DLD1 (cell line): ENCODE data around the gene NSMCE3.

Experiments
- in situ Hi-C: cut with HindIII; loops from 2 replicates; pipeline ENCODE4 v1.10.0; 2017; ENCODE audit warnings: low sequenced_read_pairs

NSMCE3 gene

DNA sequence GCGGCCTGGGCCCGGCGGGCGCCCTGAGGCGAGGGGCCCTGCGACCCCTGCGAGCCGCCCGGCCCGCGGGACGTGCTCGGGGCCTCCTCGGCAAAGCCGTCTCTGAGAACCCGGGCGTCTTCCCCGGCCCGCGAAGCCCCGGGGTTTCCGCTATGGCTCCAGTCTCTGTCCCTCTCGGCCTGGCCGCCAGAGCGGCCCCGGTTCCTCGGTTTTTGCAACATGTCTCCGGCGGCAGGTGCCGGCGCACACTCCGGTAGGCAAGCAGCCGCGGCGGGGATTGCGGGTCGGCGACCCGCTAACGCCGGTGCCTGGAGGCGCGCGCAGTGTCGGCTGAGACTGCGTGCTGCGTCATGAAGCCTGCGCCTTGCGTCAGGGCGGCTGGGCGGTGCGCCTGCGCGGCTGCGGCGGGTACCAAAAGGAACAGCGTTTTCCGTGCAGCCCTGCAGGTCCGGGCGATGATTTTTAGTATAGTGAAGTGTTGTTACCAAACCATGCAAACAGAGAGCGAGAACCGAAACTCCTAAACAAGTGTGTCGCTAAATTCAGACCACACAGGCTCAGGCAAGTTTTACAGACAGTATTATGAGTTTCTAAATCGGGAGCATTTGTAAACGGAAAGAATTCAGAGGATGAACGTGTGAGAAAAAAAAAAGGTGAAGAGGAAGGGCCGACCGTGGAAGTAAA is at the start of gene NSMCE3:
TSS of gene NSMCE3 (minus strand) at position 338 of the 684 bp plus-strand sequence. CDS start at position 221, 117 bp downstream.
- in situ Hi-C loops = no loop called here

DNA sequence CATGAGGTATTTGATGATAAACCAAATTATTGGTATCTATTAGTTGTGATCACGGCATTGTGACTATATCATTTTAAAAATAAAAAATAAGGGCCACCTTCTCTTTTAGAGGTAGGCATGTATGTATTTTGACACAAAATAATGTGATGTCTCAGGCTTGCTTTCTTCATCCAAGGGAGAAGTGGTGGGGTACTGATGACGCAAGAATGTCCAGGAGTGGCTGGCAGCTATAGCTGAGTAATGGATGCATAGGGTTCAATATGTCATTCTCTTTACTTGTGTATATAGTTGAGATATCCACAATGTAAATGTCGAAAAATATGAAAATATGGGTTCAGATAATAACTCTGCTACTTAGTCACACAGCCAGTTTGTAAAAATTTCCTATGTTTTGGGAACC is 46.8 kb upstream of the NSMCE3 start:
- in situ Hi-C loops = no loop called here

DNA sequence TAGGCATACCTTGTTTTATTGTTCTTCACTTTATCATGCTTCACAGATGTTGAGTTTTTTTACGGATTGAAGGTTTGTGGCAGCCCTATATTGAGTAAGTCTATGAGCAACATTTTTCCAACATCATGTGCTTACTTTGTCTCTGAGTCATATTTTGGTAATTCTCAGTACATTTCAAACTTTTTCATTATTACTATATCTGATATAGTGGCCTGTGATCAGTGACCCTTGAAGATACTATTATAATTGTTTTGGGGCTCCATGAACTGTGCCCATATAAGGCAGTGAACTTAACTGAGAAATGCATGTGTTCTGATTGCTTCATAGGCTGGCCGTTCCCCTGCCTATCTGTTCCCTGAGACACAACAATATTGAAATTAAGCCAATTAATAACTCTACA is 42.8 kb upstream of the NSMCE3 start:
- in situ Hi-C loops = no loop called here

- in situ Hi-C loops = no loop called here
Measured at GRCh38 chr15:29311696-29312095, 42.1 kb upstream of the NSMCE3 start.

DNA sequence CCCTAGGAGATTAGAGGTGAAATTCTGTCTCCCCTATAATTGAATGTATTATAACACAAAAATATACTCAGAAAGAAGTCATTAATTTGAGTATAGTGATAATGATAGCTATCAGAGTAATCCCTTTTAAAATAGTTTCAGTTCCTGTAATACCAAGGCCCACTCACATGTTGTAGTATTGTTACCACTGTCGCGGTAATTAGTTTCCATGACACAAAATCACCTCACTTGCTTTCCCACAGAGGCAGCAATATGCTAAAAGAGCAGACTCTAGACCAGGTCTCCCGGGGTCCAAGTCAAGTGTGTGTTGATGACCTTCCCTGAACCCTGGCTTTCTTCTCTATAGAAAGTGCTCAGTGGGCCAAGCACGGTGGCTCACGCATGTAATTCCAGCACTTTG is 39.5 kb upstream of the NSMCE3 start:
- in situ Hi-C loops = no loop called here

DNA sequence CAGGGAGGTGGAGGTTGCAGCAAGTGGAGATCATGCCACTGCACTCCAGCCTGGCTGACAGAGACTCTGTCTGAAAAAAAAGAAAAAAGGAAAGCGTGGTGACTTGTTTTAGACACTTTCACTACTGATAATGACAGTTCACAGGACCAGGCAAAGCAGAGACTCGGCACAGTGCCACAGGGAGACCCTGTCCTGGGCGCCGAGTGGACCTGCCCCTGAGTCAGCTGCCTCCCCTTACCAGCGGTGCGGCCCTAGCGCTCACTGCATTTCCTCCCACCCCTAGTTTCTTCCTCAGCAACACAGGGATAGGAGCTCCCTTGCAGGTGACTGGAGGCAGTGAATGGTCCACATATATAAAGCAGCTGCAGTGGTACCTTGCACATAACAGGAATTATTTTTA is 38.7 kb upstream of the NSMCE3 start:
- in situ Hi-C loops = no loop called here

DNA sequence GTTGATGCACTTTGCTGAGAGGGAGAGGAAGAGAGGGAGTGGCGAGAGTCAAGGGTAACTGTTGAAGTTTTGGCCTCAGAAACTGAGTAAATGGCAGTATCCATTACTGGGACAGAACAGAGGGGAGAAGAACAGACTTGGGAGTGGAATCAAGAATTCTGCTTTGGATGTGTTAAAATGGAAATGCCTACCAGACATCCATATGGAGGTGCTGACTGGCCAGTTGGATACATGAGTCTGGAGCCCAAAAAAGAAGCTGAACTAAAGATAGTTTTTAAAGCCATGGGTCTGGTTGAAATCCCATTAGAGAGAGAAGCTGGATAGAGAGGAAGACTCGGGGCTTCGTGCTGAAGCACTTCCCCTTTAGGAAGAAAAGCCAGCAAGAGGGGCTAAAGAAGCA is 35.9 kb upstream of the NSMCE3 start:
- in situ Hi-C loops = no loop called here

GRCh38 chr15:29302871-29303270 is 33.2 kb upstream of the NSMCE3 start:
- in situ Hi-C loops = no loop called here

GRCh38 chr15:29299784-29300183 is 30.2 kb upstream of the NSMCE3 start:
- in situ Hi-C loops = no loop called here

DNA sequence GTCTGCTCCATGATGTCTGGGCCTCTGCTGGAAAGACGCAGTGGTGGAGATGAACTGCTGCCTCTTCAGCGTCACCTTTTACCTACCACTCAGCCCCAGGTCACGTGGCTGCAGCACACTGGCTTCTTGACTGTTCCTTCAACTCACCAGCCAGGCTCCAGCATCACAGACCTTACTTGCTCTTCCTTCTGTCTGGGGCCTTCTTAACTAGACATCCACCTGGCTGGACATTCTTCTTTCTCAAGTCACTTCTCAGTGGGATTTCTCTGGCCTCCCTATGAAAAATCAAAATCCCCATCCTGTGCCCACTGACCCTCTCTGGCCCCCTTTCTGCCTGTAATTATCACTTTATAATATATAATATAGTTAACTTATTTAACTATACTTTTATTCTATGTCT is 29.7 kb upstream of the NSMCE3 start:
- in situ Hi-C loops = no loop called here

- in situ Hi-C loops = no loop called here
Measured at GRCh38 chr15:29294732-29295325, 25.2 kb upstream of the NSMCE3 start.

GRCh38 chr15:29291067-29291845 is 21.6 kb upstream of the NSMCE3 start:
- in situ Hi-C loops = no loop called here

DNA sequence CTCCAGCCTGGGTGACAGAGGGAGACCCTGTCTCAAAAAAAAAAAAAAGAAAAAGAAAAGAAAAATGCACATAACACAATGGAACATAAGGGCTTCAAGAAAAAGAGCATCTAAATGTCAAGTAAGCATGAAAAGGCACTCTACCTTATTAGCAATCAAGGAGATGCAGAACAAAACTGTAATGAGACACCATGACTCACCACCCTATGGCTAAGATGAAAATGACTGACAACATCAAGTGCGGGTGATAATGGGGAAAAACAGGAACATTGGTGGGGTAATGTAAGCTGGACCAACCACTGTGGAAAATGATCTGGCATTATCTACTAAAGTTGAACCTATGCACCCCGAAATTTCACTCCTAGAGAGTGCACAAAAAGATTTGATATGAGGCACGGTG is 19.6 kb upstream of the NSMCE3 start:
- in situ Hi-C loops = no loop called here

DNA sequence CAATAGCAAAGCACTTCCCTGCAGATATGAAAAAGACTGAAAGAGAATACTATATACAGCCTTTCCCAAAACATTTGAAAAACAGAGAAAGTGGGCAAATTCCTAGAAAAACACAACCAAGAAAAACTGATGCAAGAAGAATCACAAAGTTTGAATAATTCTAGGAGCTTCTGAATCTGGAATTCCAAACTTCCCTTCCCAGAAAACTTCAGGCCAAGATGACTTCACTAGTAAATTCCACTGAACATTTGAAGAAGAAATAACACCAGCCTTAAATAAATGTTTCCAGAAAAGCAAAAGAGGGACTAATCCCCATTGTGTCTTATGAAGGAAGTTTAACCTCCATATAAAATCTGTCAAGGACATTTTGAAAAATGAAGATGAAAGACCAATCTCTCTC is 15.8 kb upstream of the NSMCE3 start:
- in situ Hi-C loops = no loop called here

DNA sequence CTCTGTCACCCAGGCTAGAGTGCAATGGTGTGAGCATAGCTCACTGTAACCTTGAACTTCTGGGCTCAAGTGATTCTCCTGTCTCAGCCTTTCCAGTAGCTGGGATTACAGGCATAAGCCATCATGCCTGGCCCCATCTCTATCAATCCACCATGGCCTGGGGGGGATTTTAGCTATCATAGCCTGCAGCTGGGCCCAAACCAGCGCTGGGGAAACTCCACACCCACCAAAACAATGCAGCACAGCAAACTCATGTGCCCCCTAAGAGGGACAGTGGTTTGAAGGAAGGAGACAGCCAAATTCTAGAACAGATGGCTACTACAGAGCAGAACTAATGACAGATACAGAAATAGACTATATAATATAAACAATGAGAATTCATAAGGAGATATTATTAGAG is 13.8 kb upstream of the NSMCE3 start:
- in situ Hi-C loops = no loop called here

DNA sequence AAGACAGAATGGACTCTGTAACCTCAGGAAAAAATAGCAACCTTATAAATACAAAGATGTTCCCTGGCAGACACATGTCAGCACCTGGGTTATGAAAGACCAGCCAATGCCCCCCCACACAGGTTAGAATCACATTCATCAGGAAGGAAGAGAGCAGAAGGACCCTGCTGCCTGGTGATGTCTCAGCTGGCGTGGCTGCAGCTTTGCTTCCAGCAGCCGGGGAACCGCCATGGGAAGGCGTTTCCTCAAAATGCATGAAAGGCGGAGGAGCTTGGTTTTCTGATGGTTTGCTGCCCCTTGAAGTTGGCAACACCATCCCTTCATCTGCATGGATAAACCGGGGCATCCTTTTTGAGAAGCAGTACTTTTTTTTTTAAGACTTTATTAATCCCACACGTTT is 10.9 kb upstream of the NSMCE3 start:
- in situ Hi-C loops = no loop called here

- in situ Hi-C loops = no loop called here
Measured at GRCh38 chr15:29278436-29279105, 8.9 kb upstream of the NSMCE3 start.

DNA sequence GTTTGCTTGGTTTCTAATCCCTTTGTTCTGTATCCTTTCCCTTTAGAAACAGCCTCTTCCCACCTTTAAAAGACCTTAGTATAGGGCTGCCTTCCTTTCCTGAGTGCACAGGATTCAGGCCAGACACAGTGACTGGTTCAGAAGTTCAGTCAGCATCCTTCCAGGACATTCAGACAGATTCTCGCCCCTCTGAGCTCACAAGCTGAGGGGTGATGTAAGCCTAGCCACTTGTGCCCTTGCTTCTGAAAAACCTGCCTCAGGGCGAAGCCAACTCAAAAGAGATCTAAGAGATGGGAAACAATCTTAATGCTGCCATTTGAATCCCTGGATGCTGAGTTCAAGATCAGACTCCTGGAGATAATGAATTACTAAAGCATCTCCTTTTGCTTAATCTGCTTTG is 6.7 kb upstream of the NSMCE3 start:
- in situ Hi-C loops = no loop called here

GRCh38 chr15:29275855-29276254 is 6.2 kb upstream of the NSMCE3 start:
- in situ Hi-C loops = no loop called here

- in situ Hi-C loops = no loop called here
Measured at GRCh38 chr15:29274946-29275345, 5.3 kb upstream of the NSMCE3 start.

DNA sequence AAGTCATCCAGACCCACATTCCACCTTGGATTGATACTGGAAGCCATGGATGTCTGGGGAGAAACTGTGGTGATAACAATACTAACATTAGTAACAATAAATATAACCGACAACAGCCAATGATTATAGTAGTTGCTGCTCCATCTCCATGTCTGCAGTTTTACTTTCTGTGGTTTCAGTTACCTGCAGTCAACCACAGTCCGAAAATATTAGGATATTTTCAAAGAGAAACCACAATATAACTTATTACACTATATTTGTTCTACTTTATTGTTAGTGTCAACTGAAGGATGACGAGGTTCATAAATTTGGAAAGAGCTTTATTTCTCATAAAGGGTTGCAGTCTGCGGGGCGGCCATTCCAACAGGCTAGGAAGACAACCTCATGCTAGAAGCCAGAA is 2.6 kb upstream of the NSMCE3 start:
- in situ Hi-C loops = no loop called here

DNA sequence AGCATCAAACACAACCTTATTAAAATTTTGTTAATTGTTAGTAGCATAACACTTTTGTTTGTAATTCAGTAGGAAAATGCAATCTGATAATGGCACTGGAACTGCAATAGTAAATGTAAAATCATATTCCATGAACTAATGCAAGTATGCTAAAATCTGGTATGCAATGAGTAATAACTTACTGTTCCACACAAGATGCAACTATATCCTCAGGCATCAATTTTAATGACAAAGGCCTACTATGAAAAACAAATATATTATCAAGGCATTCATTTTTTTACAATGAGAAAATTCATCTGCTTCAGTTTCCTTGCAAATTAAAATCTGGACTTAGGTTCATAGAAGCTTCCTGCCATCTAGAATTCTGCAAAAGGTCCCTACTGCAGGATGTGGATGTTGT is 1.4 kb upstream of the NSMCE3 start:
- in situ Hi-C loops = no loop called here
